Heart right ventricle (tissue), 16 donors: ENCODE measurements around the gene DCP2. TPM values are rescaled to one million over a fixed set of nuclear protein-coding genes. Genes with fewer than 3 reads are reported as not detected.
A peak's percentile ranks its signal among the peaks of the same experiment; 100 is the strongest.

Experiments
- ATAC-seq, 8 donors: fragments of 200-7000 bp; cut with Tn5 transposase; one replicate each; pipeline ENCODE4 v1.9.1; 2020; ENCODE audit warnings: mild to moderate bottlenecking in 8 of 8, moderate library complexity in 8 of 8, moderate number of reproducible peaks in 1 of 8
- DNase-seq, 2 donors: peaks; one replicate each; pipeline ENCODE4 v3.0.0-alpha.2; 2020
- H3K27ac ChIP-seq, 10 donors: fragments of 200-600 bp; sonication (generic) in 2 of 10; one replicate each; pipeline versions ENCODE4 v1.5.0 to v1.8.0; 2020 to 2022; ENCODE audit warnings: mild to moderate bottlenecking in 3 of 10
- H3K27me3 ChIP-seq, 7 donors: fragments of 200-600 bp; one replicate each; pipeline ENCODE4 v1.8.0; 2021 to 2022; ENCODE audit warnings: mild to moderate bottlenecking in 2 of 7
- H3K36me3 ChIP-seq, 9 donors: fragments of 200-600 bp; sonication (generic) in 1 of 9; one replicate each; pipeline versions ENCODE4 v1.5.0 to v1.8.0; 2020 to 2022; ENCODE audit warnings: mild to moderate bottlenecking in 2 of 9
- H3K4me1 ChIP-seq, 9 donors: fragments of 200-600 bp; sonication (generic) in 1 of 9; one replicate each; pipeline versions ENCODE4 v1.5.0 to v1.8.0; 2020 to 2022; ENCODE audit warnings: mild to moderate bottlenecking in 4 of 9
- H3K4me3 ChIP-seq, 10 donors: fragments of 200-600 bp; sonication (generic) in 2 of 10; one replicate each; pipeline versions ENCODE4 v1.5.0 to v1.8.0; 2020 to 2022; ENCODE audit warnings: mild to moderate bottlenecking in 7 of 10, moderate library complexity in 2 of 10
- H3K9me3 ChIP-seq, 11 donors: fragments of 200-600 bp in 10 of 11; sonication (generic) in 2 of 11; one replicate each; pipeline versions ENCODE4 v1.5.0 to v1.8.0; 2013 to 2022; ENCODE audit warnings: mild to moderate bottlenecking in 2 of 11, control low read depth in 1 of 11, moderate library complexity in 1 of 11
- CTCF ChIP-seq, 9 donors: fragments of 200-600 bp; sonication (generic) in 2 of 9; IDR thresholded peaks; one replicate each; pipeline versions ENCODE4 v1.5.0 to v1.8.0; 2021 to 2022; ENCODE audit warnings: antibody characterized with exemption in 9 of 9, mild to moderate bottlenecking in 5 of 9, moderate library complexity in 1 of 9
- WGBS, 2 donors: extraction: QIAGEN DNeasy Blood & Tissue Kit; methylation state at CpG; one replicate each; pipeline ENCODE4 v1.1.7; 2013; ENCODE audit warnings: inconsistent platforms in 1 of 2; 5-methylcytosine and 5-hydroxymethylcytosine counted together
- intact Hi-C, 10 donors: fragments of 100-400 bp; cut with DNase I; formaldehyde crosslinking; loops; one replicate each; pipeline versions ENCODE4 v1.11.1 to v1.14.2; 2022
- polyA plus RNA-seq, 2 donors: library from polyadenylated mRNA; stranded (reverse); fragments of 200-250 nt; gene quantifications; one replicate each; pipeline ENCODE4 v1.2.3, GENCODE V29; 2013
- total RNA-seq, 10 donors: library from RNA; stranded (reverse); fragmentation: NEBNext Ultra II Directional in 3 of 10; extraction: Animal tissue kit (Norgen Biotek cat#: 25700) in 3 of 10; gene quantifications; one replicate each; pipeline versions ENCODE4 v1.2.1 to v1.2.4, GENCODE V29; 2021 to 2023
- donor health status: Arrhythmogenic right ventricular cardiomyopathy.
- donor health status: ischemic (EF 13 %, LVEDD 7.1; RV severe dilation, severe dysfunction).
- donor health status: healthy with polysubstance abuse.
- donor health status: DM: no; HTN: yes; CAD: no.
- donor health status: DM: no; HTN: no; CAD: no.
- donor health status: ischemic (EF 25% LVEDD 6.9; RV normal size, moderate dysfunction).
- donor health status: ischemic (EF 25% LVEDD 5.7; RV mildly dilated, moderate dysfunction).
- donor health status: healthy.
- donor health status: DM: yes; HTN: yes; CAD: no.
- donor health status: Ischemic cardiomyopathy.
- donor health status: ischemic (EF 35%, LVEDD 5.7; RV mildly dilated, moderate dysfunction).
- donor health status: nonischemic (EF 11% LVEDD 7.7; RV severe dilation, severe dysfunction).
- donor health status: DM: yes; HTN: yes; CAD: no.
- donor health status: PGD.
- donor health status: ischemic (EF 29% LVEDD 5.4; RV normal size, mild dysfunction).
- donor health status: nonischemic (EF 23%, LVEDD 6.1; RV moderate dilation, normal function).

Gene DCP2
- total and polyA plus RNA-seq, 12 donors = 3.1 to 24.5 (median 16.1) TPM

DNA sequence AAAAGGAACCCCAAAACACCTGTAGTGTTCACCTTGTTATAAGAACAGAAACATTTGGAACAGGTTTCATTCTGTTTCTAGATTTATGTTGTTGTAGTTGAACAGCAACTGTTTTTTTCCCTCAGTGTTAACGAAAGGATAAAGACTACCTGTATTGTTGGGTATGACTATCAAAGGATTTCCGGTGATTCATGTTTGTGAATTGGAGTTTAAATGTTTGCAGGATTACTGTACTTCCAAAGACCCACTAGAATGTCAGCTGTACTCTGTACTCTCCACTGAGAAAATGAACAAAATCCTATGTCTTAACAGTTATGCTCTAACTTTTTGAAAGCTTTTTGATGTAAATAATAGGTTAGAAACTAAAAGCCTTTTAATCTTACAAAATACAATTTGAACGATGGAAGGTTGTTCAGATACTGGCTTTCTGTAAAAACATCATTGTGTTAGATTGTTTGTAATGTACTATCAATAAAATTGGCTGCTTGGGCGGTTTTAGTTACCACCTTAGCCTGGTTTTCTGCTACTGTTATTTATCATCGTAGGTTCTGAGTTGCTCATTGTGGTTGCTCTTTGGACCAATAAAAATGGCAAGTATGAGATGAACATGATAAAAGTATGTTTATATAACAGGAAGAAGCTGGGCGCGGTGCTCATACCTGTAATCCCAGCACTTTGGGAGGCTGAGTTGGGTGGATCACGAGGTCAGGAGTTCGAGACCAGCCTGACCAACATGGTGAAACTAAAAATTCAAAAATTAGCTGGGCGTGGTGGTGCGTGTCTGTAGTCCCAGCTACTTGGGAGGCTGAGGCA is 44.1 kb downstream of the DCP2 start:
- no peaks in the 10 kb centered on the region for H3K9me3 ChIP-seq
- intact Hi-C loops = no loop called here

DNA sequence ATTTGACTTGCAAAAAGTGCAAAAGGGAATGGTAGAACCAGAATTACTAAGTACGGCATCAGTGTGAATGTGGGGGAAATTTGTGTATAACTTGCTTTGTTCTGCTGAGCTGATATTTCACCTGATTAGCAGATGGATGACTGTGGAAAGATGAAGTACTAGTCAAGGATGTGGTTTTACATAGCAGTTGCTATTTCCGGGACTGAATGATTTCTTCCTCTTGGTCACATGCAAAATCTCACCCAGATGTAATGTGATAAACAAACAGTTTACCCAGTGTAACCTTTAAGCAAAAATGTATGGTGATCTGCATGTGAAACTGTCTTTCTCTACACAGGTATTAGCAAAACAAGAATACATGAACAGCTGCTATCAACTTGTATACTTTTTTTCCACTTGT is 46.1 kb downstream of the DCP2 start:
- TF ChIP-seq CTCF (IDR thresholded peaks at IDR 0.05) = no peak
- DNase-seq (no peak), ATAC-seq (peak in 1 of 8 donors; percentile 10)
- Histone ChIP-seq H3K9me3 (no peaks in the 10 kb centered on the region), H3K36me3 (peaks cover 0 to 97% (median 20%) of the 10 kb centered on the region in 9 donors), H3K27ac (peak overlapping the region in 1 of 10 donors; percentile 22), H3K4me1 (peaks cover 0 to 22% (median 0%) of the 10 kb centered on the region in 9 donors), H3K4me3 (no peak overlapping the region), H3K27me3 (no peaks in the 10 kb centered on the region)
- 57 to 61% methylated on average over 2 of the region's 2 CpGs for WGBS, 2 donors
- intact Hi-C loops = no loop called here

More for the DNA sequence above, 44.1 kb downstream of the DCP2 start:
- Histone ChIP-seq H3K4me1 (peaks cover 0 to 22% (median 0%) of the 10 kb centered on the region in 9 donors), H3K27ac (no peak overlapping the region), H3K36me3 (peaks cover 0 to 97% (median 4%) of the 10 kb centered on the region in 9 donors), H3K4me3 (no peak overlapping the region), H3K27me3 (no peaks in the 10 kb centered on the region)
- TF ChIP-seq CTCF (IDR thresholded peaks at IDR 0.05) = no peak
- 86 to 92% methylated on average over 11 of the region's 11 CpGs for WGBS, 2 donors
- no peak for DNase-seq
- no peak for ATAC-seq

GRCh38 chr5:113024076-113024697 is 47.6 kb downstream of the DCP2 start:
- no peak for DNase-seq
- intact Hi-C loops = no loop called here
- Histone ChIP-seq H3K27me3 (no peaks in the 10 kb centered on the region), H3K4me1 (peaks cover 0 to 22% (median 0%) of the 10 kb centered on the region in 9 donors), H3K4me3 (no peak overlapping the region), H3K36me3 (peaks cover 0 to 98% (median 30%) of the 10 kb centered on the region in 9 donors), H3K9me3 (no peaks in the 10 kb centered on the region), H3K27ac (no peak overlapping the region)
- TF ChIP-seq CTCF (IDR thresholded peaks at IDR 0.05) = no peak
- no peak for ATAC-seq
- WGBS, 2 donors = 83 to 85% methylated on average over 6 of the region's 6 CpGs

DNA sequence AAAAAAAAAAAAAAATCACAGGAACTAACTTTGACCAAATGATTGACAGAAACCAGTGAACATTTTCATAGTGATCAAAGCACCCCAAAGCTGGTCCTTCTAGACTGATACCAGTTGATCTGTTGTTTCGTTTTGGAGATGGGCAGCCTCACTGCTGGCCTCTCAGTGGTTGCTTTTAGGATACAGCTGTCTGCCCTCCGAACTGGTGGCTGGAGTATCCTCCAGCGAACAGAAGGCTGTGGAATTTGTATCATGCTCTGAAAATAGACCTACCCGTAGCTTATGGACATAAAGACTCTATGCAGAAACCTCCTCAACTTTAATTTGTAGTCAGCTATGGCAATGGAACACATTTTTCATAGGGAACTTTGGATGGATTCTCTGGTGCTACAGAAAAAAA is 49.0 kb downstream of the DCP2 start:
- Histone ChIP-seq H3K27ac (peak overlapping the region in 1 of 10 donors; percentile 42), H3K4me3 (no peak overlapping the region), H3K36me3 (peaks cover 0 to 97% (median 30%) of the 10 kb centered on the region in 9 donors), H3K4me1 (peaks cover 0 to 32% (median 8%) of the 10 kb centered on the region in 9 donors), H3K9me3 (no peaks in the 10 kb centered on the region), H3K27me3 (no peaks in the 10 kb centered on the region)
- 45 to 74% methylated on average over 4 of the region's 4 CpGs for WGBS, 2 donors
- intact Hi-C loops = no loop called here
- DNase-seq (no peak), ATAC-seq (peak in 1 of 8 donors; percentile 15)
- no peak for TF ChIP-seq CTCF (IDR thresholded peaks at IDR 0.05)
